B cell (primary cell): ENCODE results near the gene ELK4. TPM values are rescaled to one million over a fixed set of nuclear protein-coding genes. Genes with fewer than 3 reads are reported as not detected.

ENCODE experiments used
- ATAC-seq: fragments of 200-7000 bp; cut with Tn5 transposase; one replicate; pipeline ENCODE4 v1.10.0; 2021; ENCODE audit warnings: low read depth, mild to moderate bottlenecking, moderate number of reproducible peaks, moderate library complexity
- CTCF ChIA-PET: fragments of 350-600 bp; sonication (Branson Sonifier 250); formaldehyde crosslinking; loops from one replicate; lab custom pipeline; 2021; ENCODE audit warnings: antibody characterized with exemption, inconsistent platforms; lab: Charles Lee
- POLR2A ChIA-PET: fragments of 350-600 bp; sonication (Branson Sonifier 250); formaldehyde crosslinking; loops from one replicate; lab custom pipeline; 2021; ENCODE audit warnings: antibody characterized with exemption; lab: Charles Lee
- DNase-seq: peaks from one replicate; pipeline ENCODE4 v3.0.0; 2013
- H2AFZ ChIP-seq: 2 replicates; pipeline ENCODE4 v1.6.1; 2012; ENCODE audit warnings: mild to moderate bottlenecking, low read depth, low read length; ENCODE audit not compliant: insufficient read depth, poor library complexity, severe bottlenecking
- H3K27ac ChIP-seq, 2 donors: 1 replicate in 1 of 2; 2 replicates in 1 of 2; pipeline ENCODE4 v1.5.1; 2012 to 2013; ENCODE audit warnings: low read length in 2 of 2, mild to moderate bottlenecking in 2 of 2, moderate library complexity in 1 of 2
- H3K27me3 ChIP-seq, 4 experiments: fragments of 200-600 bp in 1 of 4; sonication (generic) in 1 of 4; replicated peaks in 1 of 4; 1 replicate in 2 of 4; 2 replicates in 2 of 4; pipeline versions ENCODE4 v1.6.1 to v1.7.0; 2013 to 2016; ENCODE audit warnings: low read length in 3 of 4, mild to moderate bottlenecking in 2 of 4, mixed read lengths in 1 of 4, moderate library complexity in 1 of 4; ENCODE audit not compliant: insufficient read depth in 4 of 4, control insufficient read depth in 3 of 4; ENCODE audit errors: control extremely low read depth in 1 of 4
- H3K36me3 ChIP-seq, 2 experiments: replicated peaks in 1 of 2; 1 replicate in 1 of 2; 2 replicates in 1 of 2; pipeline versions ENCODE4 v1.6.1 to v1.7.1; 2013; ENCODE audit warnings: low read length in 1 of 2; ENCODE audit not compliant: insufficient read depth in 2 of 2, control insufficient read depth in 1 of 2; ENCODE audit errors: control extremely low read depth in 1 of 2, extremely low read depth in 1 of 2
- H3K4me1 ChIP-seq, 2 donors: fragments of 200-600 bp in 1 of 2; sonication (generic) in 1 of 2; 1 replicate in 1 of 2; 2 replicates in 1 of 2; pipeline versions ENCODE4 v1.5.1 to v1.6.1; 2013 to 2017; ENCODE audit warnings: low read length in 2 of 2; ENCODE audit not compliant: control insufficient read depth in 2 of 2, insufficient read depth in 2 of 2
- H3K4me2 ChIP-seq: replicated peaks from 2 replicates; pipeline ENCODE3; 2012; ENCODE audit warnings: mild to moderate bottlenecking, low read depth, low read length; ENCODE audit not compliant: poor library complexity, severe bottlenecking
- H3K4me3 ChIP-seq, 5 experiments: fragments of 200-600 bp in 1 of 5; sonication (generic) in 1 of 5; 1 replicate in 3 of 5; 2 replicates in 2 of 5; pipeline versions ENCODE4 v1.5.1 to v1.7.0; 2011 to 2016; ENCODE audit warnings: low read length in 4 of 5, mild to moderate bottlenecking in 4 of 5, low read depth in 2 of 5, control low read depth in 1 of 5, moderate library complexity in 1 of 5; ENCODE audit not compliant: insufficient read depth in 1 of 5; ENCODE audit errors: control extremely low read depth in 1 of 5, extremely low read depth in 1 of 5
- H3K79me2 ChIP-seq: fragments of 200-600 bp; sonication (generic); one replicate; pipeline ENCODE4 v1.6.0; 2016; ENCODE audit warnings: low read length; ENCODE audit not compliant: control insufficient read depth, insufficient read depth
- H3K9ac ChIP-seq: fragments of 200-600 bp; sonication (generic); 2 replicates; pipeline ENCODE4 v1.6.1; 2017; ENCODE audit warnings: mild to moderate bottlenecking, low read length, moderate library complexity
- H3K9me3 ChIP-seq, 3 donors: one replicate each; pipeline versions ENCODE4 v1.6.1 to v1.7.1; 2013; ENCODE audit warnings: low read length in 2 of 3; ENCODE audit not compliant: control insufficient read depth in 2 of 3, insufficient read depth in 1 of 3; ENCODE audit errors: control extremely low read depth in 1 of 3
- H4K20me1 ChIP-seq: 2 replicates; pipeline ENCODE4 v1.6.0; 2012; ENCODE audit warnings: mild to moderate bottlenecking, low read length; ENCODE audit not compliant: insufficient read depth, control insufficient read depth, poor library complexity, severe bottlenecking
- H3K27ac Mint-ChIP-seq: one replicate; pipeline ENCODE4 v1.8.0; 2021; ENCODE audit warnings: mixed read lengths
- H3K27me3 Mint-ChIP-seq: one replicate; pipeline ENCODE4 v1.8.0; 2021; ENCODE audit warnings: mixed read lengths
- H3K4me1 Mint-ChIP-seq: one replicate; pipeline ENCODE4 v1.8.0; 2021; ENCODE audit warnings: mixed read lengths
- H3K4me3 Mint-ChIP-seq: one replicate; pipeline ENCODE4 v1.8.0; 2021; ENCODE audit warnings: mixed read lengths
- H3K9me3 Mint-ChIP-seq: one replicate; pipeline ENCODE4 v1.8.0; 2022; ENCODE audit warnings: mixed read lengths; ENCODE audit not compliant: insufficient read depth
- EZH2 ChIP-seq: IDR thresholded peaks from 2 replicates; pipeline ENCODE4 v1.6.1; 2012; ENCODE audit warnings: borderline replicate concordance, low read depth, mild to moderate bottlenecking, moderate library complexity, low read length; ENCODE audit not compliant: insufficient read depth, poor library complexity, severe bottlenecking
- WGBS: methylation state at CpG from one replicate; pipeline ENCODE4 v1.1.5; 2013; ENCODE audit warnings: missing lambda C conversion rate; ENCODE audit not compliant: insufficient coverage; 5-methylcytosine and 5-hydroxymethylcytosine counted together
- intact Hi-C: fragments of 100-400 bp; cut with micrococcal nuclease; formaldehyde crosslinking; loops from one replicate; pipeline ENCODE4 v1.10.0; 2022
- polyA plus RNA-seq: library from polyadenylated mRNA; depleted of rRNA; stranded (reverse); fragments of >200 nt; gene quantifications from 2 replicates; pipeline ENCODE4 v1.2.3, GENCODE V29; 2012
- total RNA-seq, 2 donors: library from RNA; stranded (reverse); fragments of 120-200 nt in 1 of 2; gene quantifications; 1 replicate in 1 of 2; 2 replicates in 1 of 2; pipeline versions ENCODE4 v1.2.3 to v1.2.4, GENCODE V29; 2013 to 2022
- TF ChIP-seq, protein P1 (sequence below): fragments of 200-600 bp; IDR thresholded peaks from one replicate; pipeline ENCODE4 v1.8.0; 2022; ENCODE audit warnings: antibody characterized with exemption, mild to moderate bottlenecking

Gene ELK4
- total and polyA plus RNA-seq, 2 donors (not counting 1 experiment from before 2014, with no cell fraction given) = 11.0 to 151 TPM

GRCh38 chr1:205669341-205670149, 37.7 kb upstream of the ELK4 start:
- Histone ChIP-seq H2AFZ (peak overlapping the region; percentile 32), H4K20me1 (no peaks in the 10 kb centered on the region), H3K4me3 (peak overlapping the region in 4 of 5 experiments; percentile 4 to 47 (median 36)), H3K27me3 (no peaks in the 10 kb centered on the region), H3K4me1 (peaks cover 80 to 86% of the 10 kb centered on the region in 2 donors), H3K4me2 (peak overlapping the region; percentile 83), H3K79me2 (peaks cover 58% of the 10 kb centered on the region), H3K27ac (peak overlapping the region; percentile 89 to 93), H3K36me3 (no peaks in the 10 kb centered on the region), H3K9me3 (no peaks in the 10 kb centered on the region), H3K9ac (peak overlapping the region; percentile 54)
- WGBS = 9% methylated on average over 14 of the region's 20 CpGs
- H3K27ac Mint-ChIP-seq = peak overlapping the region; percentile 88
- intact Hi-C loops = loop anchor here (1.0 to 2.0 kb wide), 4 partner anchors 10 to 79 kb away; no protein-coding TSS in a partner anchor
- ChIA-PET CTCF (interaction anchor here (1.0 to 23.2 kb wide), 10 partner anchors 9 to 308 kb away, joined by 3 to 943 read pairs (median 8); partner anchors contain the start of genes ELK4 and SLC45A3), POLR2A (interaction anchor here (0.8 to 1.7 kb wide), 4 partner anchors 11 to 105 kb away, joined by 3 to 9 read pairs (median 4); partner anchors contain the start of genes RAB29 and SLC45A3)
- peak overlapping the region; percentile 74 for H3K4me3 Mint-ChIP-seq
- H3K4me1 Mint-ChIP-seq = peaks cover 74% of the 10 kb centered on the region
- H3K9me3 Mint-ChIP-seq = no peaks in the 10 kb centered on the region
- TF ChIP-seq, protein P1, sequence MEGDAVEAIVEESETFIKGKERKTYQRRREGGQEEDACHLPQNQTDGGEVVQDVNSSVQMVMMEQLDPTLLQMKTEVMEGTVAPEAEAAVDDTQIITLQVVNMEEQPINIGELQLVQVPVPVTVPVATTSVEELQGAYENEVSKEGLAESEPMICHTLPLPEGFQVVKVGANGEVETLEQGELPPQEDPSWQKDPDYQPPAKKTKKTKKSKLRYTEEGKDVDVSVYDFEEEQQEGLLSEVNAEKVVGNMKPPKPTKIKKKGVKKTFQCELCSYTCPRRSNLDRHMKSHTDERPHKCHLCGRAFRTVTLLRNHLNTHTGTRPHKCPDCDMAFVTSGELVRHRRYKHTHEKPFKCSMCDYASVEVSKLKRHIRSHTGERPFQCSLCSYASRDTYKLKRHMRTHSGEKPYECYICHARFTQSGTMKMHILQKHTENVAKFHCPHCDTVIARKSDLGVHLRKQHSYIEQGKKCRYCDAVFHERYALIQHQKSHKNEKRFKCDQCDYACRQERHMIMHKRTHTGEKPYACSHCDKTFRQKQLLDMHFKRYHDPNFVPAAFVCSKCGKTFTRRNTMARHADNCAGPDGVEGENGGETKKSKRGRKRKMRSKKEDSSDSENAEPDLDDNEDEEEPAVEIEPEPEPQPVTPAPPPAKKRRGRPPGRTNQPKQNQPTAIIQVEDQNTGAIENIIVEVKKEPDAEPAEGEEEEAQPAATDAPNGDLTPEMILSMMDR = no peak
- TF ChIP-seq EZH2 = no peak
- H3K27me3 Mint-ChIP-seq = no peaks in the 10 kb centered on the region
- DNase-seq = peak; percentile 78
- ATAC-seq = peak; percentile 50
